IPS-20b (cell line): ENCODE data around the gene MARCHF10.

Source experiments
- H3K27ac ChIP-seq: one replicate; pipeline ENCODE4 v1.5.1; 2013; ENCODE audit warnings: low read length
- H3K27me3 ChIP-seq: 2 replicates; pipeline ENCODE4 v1.6.1; 2013; ENCODE audit warnings: mild to moderate bottlenecking, low read length, inconsistent platforms; ENCODE audit not compliant: insufficient read depth
- H3K36me3 ChIP-seq: 2 replicates; pipeline ENCODE4 v1.6.1; 2013; ENCODE audit warnings: low read depth, mild to moderate bottlenecking, inconsistent platforms, low read length, moderate library complexity; ENCODE audit not compliant: insufficient read depth
- H3K4me1 ChIP-seq: 2 replicates; pipeline ENCODE4 v1.6.1; 2013; ENCODE audit warnings: mild to moderate bottlenecking, control low read depth, inconsistent platforms, low read length, moderate library complexity; ENCODE audit not compliant: insufficient read depth
- H3K4me3 ChIP-seq: 2 replicates; pipeline ENCODE4 v1.5.1; 2013; ENCODE audit warnings: mild to moderate bottlenecking, low read length, inconsistent platforms
- H3K9ac ChIP-seq: 2 replicates; pipeline ENCODE4 v1.6.1; 2013; ENCODE audit warnings: low read depth, mild to moderate bottlenecking, inconsistent platforms, low read length, moderate library complexity
- H3K9me3 ChIP-seq: 2 replicates; pipeline ENCODE4 v1.6.1; 2013; ENCODE audit warnings: mild to moderate bottlenecking, low read depth, low read length, inconsistent platforms; ENCODE audit not compliant: insufficient read depth

The MARCHF10 gene

GRCh38 chr17:62666061-62666800, 141.9 kb downstream of the MARCHF10 start:
- Histone ChIP-seq H3K36me3 (no peaks in the 10 kb centered on the region), H3K4me3 (no peak overlapping the region), H3K27ac (no peak overlapping the region), H3K9me3 (no peaks in the 10 kb centered on the region), H3K4me1 (no peaks in the 10 kb centered on the region), H3K9ac (no peak overlapping the region), H3K27me3 (no peaks in the 10 kb centered on the region)

GRCh38 chr17:62665599-62665998, 142.5 kb downstream of the MARCHF10 start:
- H3K4me1 ChIP-seq: no peaks in the 10 kb centered on the region
- no peaks in the 10 kb centered on the region for H3K27me3 ChIP-seq
- H3K4me3 ChIP-seq: no peak overlapping the region
- H3K27ac ChIP-seq: no peak overlapping the region
- H3K36me3 ChIP-seq: no peaks in the 10 kb centered on the region
- no peaks in the 10 kb centered on the region for H3K9me3 ChIP-seq
- no peak overlapping the region for H3K9ac ChIP-seq

- Histone ChIP-seq H3K9me3 (no peaks in the 10 kb centered on the region), H3K27ac (no peak overlapping the region), H3K36me3 (no peaks in the 10 kb centered on the region), H3K4me1 (no peaks in the 10 kb centered on the region), H3K9ac (no peak overlapping the region), H3K27me3 (no peaks in the 10 kb centered on the region), H3K4me3 (no peak overlapping the region)
Observed at GRCh38 chr17:62664336-62665120, 143.6 kb downstream of the MARCHF10 start.

GRCh38 chr17:62663304-62663703, 144.8 kb downstream of the MARCHF10 start:
- H3K27ac ChIP-seq: no peak overlapping the region
- H3K9me3 ChIP-seq: no peaks in the 10 kb centered on the region
- H3K36me3 ChIP-seq: no peaks in the 10 kb centered on the region
- H3K4me1 ChIP-seq: no peaks in the 10 kb centered on the region
- no peak overlapping the region for H3K4me3 ChIP-seq
- H3K27me3 ChIP-seq: no peaks in the 10 kb centered on the region
- H3K9ac ChIP-seq: no peak overlapping the region

- Histone ChIP-seq H3K9me3 (no peaks in the 10 kb centered on the region), H3K36me3 (no peaks in the 10 kb centered on the region)
Observed at GRCh38 chr17:62662855-62663254, 145.3 kb downstream of the MARCHF10 start.

GRCh38 chr17:62661337-62661736, 146.8 kb downstream of the MARCHF10 start:
- no peak overlapping the region for H3K9ac ChIP-seq
- H3K4me1 ChIP-seq: no peaks in the 10 kb centered on the region
- H3K27me3 ChIP-seq: no peaks in the 10 kb centered on the region
- H3K36me3 ChIP-seq: no peaks in the 10 kb centered on the region
- no peak overlapping the region for H3K4me3 ChIP-seq
- no peaks in the 10 kb centered on the region; the same call in 1 of the 2 replicates for H3K9me3 ChIP-seq
- no peak overlapping the region for H3K27ac ChIP-seq

More at GRCh38 chr17:62662855-62663254, 145.3 kb downstream of the MARCHF10 start:
- no peak overlapping the region for H3K27ac ChIP-seq
- no peak overlapping the region for H3K9ac ChIP-seq
- no peaks in the 10 kb centered on the region for H3K27me3 ChIP-seq
- no peak overlapping the region for H3K4me3 ChIP-seq
- no peaks in the 10 kb centered on the region for H3K4me1 ChIP-seq

GRCh38 chr17:62660629-62661118, 147.4 kb downstream of the MARCHF10 start:
- Histone ChIP-seq H3K36me3 (no peaks in the 10 kb centered on the region), H3K9me3 (no peaks in the 10 kb centered on the region; the same call in 1 of the 2 replicates), H3K27ac (no peak overlapping the region), H3K27me3 (no peaks in the 10 kb centered on the region), H3K9ac (no peak overlapping the region), H3K4me3 (no peak overlapping the region), H3K4me1 (no peaks in the 10 kb centered on the region)

GRCh38 chr17:62658136-62658920, 149.8 kb downstream of the MARCHF10 start:
- H3K9me3 ChIP-seq: no peaks in the 10 kb centered on the region; the same call in 1 of the 2 replicates
- H3K27me3 ChIP-seq: no peaks in the 10 kb centered on the region
- peaks cover 5% of the 10 kb centered on the region for H3K4me1 ChIP-seq
- no peaks in the 10 kb centered on the region for H3K36me3 ChIP-seq
- H3K9ac ChIP-seq: no peak overlapping the region
- H3K27ac ChIP-seq: no peak overlapping the region
- no peak overlapping the region for H3K4me3 ChIP-seq

- no peak overlapping the region for H3K27ac ChIP-seq
- H3K27me3 ChIP-seq: no peaks in the 10 kb centered on the region
- H3K36me3 ChIP-seq: no peaks in the 10 kb centered on the region
- peaks cover 6% of the 10 kb centered on the region for H3K4me1 ChIP-seq
- no peak overlapping the region for H3K9ac ChIP-seq
- H3K9me3 ChIP-seq: no peaks in the 10 kb centered on the region; the same call in 1 of the 2 replicates
- no peak overlapping the region for H3K4me3 ChIP-seq
Observed at GRCh38 chr17:62657690-62658089, 150.4 kb downstream of the MARCHF10 start.

- Histone ChIP-seq H3K9ac (no peak overlapping the region), H3K27ac (no peak overlapping the region), H3K4me3 (no peak overlapping the region), H3K4me1 (peaks cover 6% of the 10 kb centered on the region), H3K27me3 (peaks cover under 1% of the 10 kb centered on the region; the same call in 1 of the 2 replicates), H3K36me3 (no peaks in the 10 kb centered on the region), H3K9me3 (no peaks in the 10 kb centered on the region; the same call in 1 of the 2 replicates)
Observed at GRCh38 chr17:62657145-62657665, 150.9 kb downstream of the MARCHF10 start.

GRCh38 chr17:62656446-62656845, 151.7 kb downstream of the MARCHF10 start:
- Histone ChIP-seq H3K27me3 (peaks cover 8% of the 10 kb centered on the region; the same call in 1 of the 2 replicates), H3K9ac (no peak overlapping the region), H3K27ac (no peak overlapping the region), H3K4me1 (peaks cover 6% of the 10 kb centered on the region), H3K4me3 (no peak overlapping the region), H3K36me3 (no peaks in the 10 kb centered on the region), H3K9me3 (no peaks in the 10 kb centered on the region; the same call in 1 of the 2 replicates)
